ENCODE results near the gene TMEM156.
"Not testable (repeated sequence)": the region's sequence is repeated elsewhere in the genome, so short reads cannot be mapped to it uniquely, and the experiment has no call there.

Gene TMEM156

GRCh38 chr4:38988353-38988752 is 43.9 kb downstream of the TMEM156 start:
- not testable (repeated sequence) for DNase-seq

- no peak for DNase-seq
Measured at GRCh38 chr4:38987491-38987890, 44.7 kb downstream of the TMEM156 start.

GRCh38 chr4:38985410-38986100 is 46.7 kb downstream of the TMEM156 start:
- no peak for DNase-seq

GRCh38 chr4:38983787-38984598 is 48.2 kb downstream of the TMEM156 start:
- no peak for DNase-seq

GRCh38 chr4:38983291-38983690 is 48.9 kb downstream of the TMEM156 start:
- DNase-seq: no peak

GRCh38 chr4:38982361-38983095 is 49.7 kb downstream of the TMEM156 start:
- DNase-seq: no peak

- no peak for DNase-seq
Measured at GRCh38 chr4:38980903-38981676, 51.1 kb downstream of the TMEM156 start.

GRCh38 chr4:38979511-38980230 is 52.5 kb downstream of the TMEM156 start:
- DNase-seq: no peak

- no peak for DNase-seq
Measured at GRCh38 chr4:38979081-38979480, 53.1 kb downstream of the TMEM156 start.

- DNase-seq: no peak
Measured at GRCh38 chr4:38976308-38976707, 55.9 kb downstream of the TMEM156 start.

GRCh38 chr4:38968668-38969067 is 63.5 kb downstream of the TMEM156 start:
- DNase-seq: no peak

- DNase-seq: no peak
Measured at GRCh38 chr4:38967260-38968095, 64.7 kb downstream of the TMEM156 start.

- DNase-seq: no peak
Measured at GRCh38 chr4:38965866-38966265, 66.3 kb downstream of the TMEM156 start.

GRCh38 chr4:38964942-38965775 is 67.0 kb downstream of the TMEM156 start:
- DNase-seq: no peak

- not testable (repeated sequence) for DNase-seq
Measured at GRCh38 chr4:38959248-38959647, 73.0 kb downstream of the TMEM156 start.

GRCh38 chr4:38958453-38959190 is 73.6 kb downstream of the TMEM156 start:
- DNase-seq: no peak

- DNase-seq: no peak
Measured at GRCh38 chr4:38957893-38958292, 74.3 kb downstream of the TMEM156 start.

- no peak for DNase-seq
Measured at GRCh38 chr4:38957261-38957815, 74.9 kb downstream of the TMEM156 start.

GRCh38 chr4:38955957-38956356 is 76.3 kb downstream of the TMEM156 start:
- no peak for DNase-seq
